HCT116 (cell line): ENCODE data around the gene PVALEF. TPM values are rescaled to one million over a fixed set of nuclear protein-coding genes. Genes with fewer than 3 reads are reported as not detected.

Source experiments
- ATAC-seq: fragments of 200-7000 bp; cut with Tn5 transposase; 2 replicates; pipeline ENCODE4 v1.9.1; 2020; ENCODE audit warnings: mild to moderate bottlenecking, moderate library complexity
- BruUV-seq: library from RNA; stranded (reverse); fragments of 400-500 nt; replicated peaks from 2 replicates; lab custom pipeline; 2021; lab: Mats Ljungman, UMichigan
- CTCF ChIA-PET: fragments of 300-600 bp; sonication (Branson Sonifier 250); formaldehyde crosslinking; loops from one replicate; lab custom pipeline; 2021; ENCODE audit warnings: antibody characterized with exemption; lab: Charles Lee
- POLR2A ChIA-PET: fragments of 300-600, 350-600 bp; sonication (Branson Sonifier 250); formaldehyde crosslinking; loops from one replicate; lab custom pipeline; 2021; ENCODE audit warnings: antibody characterized with exemption; lab: Charles Lee
- RAD21 ChIA-PET, 2 experiments: fragments of 300-600 bp; sonication (Branson Sonifier 250); formaldehyde crosslinking; loops; one replicate each; lab custom pipeline; 2023; ENCODE audit warnings: low total read pairs in 2 of 2; ENCODE audit not compliant: uncharacterized antibody in 2 of 2, unreplicated experiment in 2 of 2, low non-redundant PET in 1 of 2; lab: Charles Lee
- DNase-seq: peaks from one replicate; pipeline ENCODE4 v3.0.0-alpha.2; 2010; ENCODE audit warnings: low read depth, low spot score
- H2AFZ ChIP-seq: fragments of 200-600 bp; shearing (Covaris generic), sonication (generic); 2 replicates; pipeline ENCODE4 v1.6.1; 2017; ENCODE audit warnings: low read depth, mixed run types, mixed read lengths, antibody characterized with exemption, low read length; ENCODE audit not compliant: poor library complexity, severe bottlenecking
- H3K27ac ChIP-seq: 2 replicates; pipeline ENCODE4 v1.5.1; 2012; ENCODE audit warnings: low read depth, low read length
- H3K27me3 ChIP-seq: fragments of 200-600 bp; sonication (generic); 2 replicates; pipeline ENCODE4 v1.6.1; 2016; ENCODE audit warnings: mixed run types, low read length, mixed read lengths; ENCODE audit not compliant: insufficient read depth
- H3K36me3 ChIP-seq, 2 experiments: fragments of 200-500 bp in 1 of 2; fragments of 200-600 bp in 1 of 2; sonication (Bioruptor generic) in 1 of 2; sonication (generic) in 1 of 2; 2 replicates each; pipeline versions ENCODE4 v1.5.1 to v1.6.1; 2014 to 2016; ENCODE audit warnings: low read length in 2 of 2, inconsistent platforms in 1 of 2, mixed read lengths in 1 of 2, mixed run types in 1 of 2; ENCODE audit not compliant: insufficient read depth in 2 of 2, control insufficient read depth in 1 of 2
- H3K4me1 ChIP-seq, 2 experiments: fragments of 200-600 bp in 1 of 2; sonication (generic) in 1 of 2; 2 replicates each; pipeline versions ENCODE4 v1.5.1 to v1.6.1; 2012 to 2017; ENCODE audit warnings: low read length in 2 of 2, inconsistent platforms in 1 of 2, mild to moderate bottlenecking in 1 of 2, mixed read lengths in 1 of 2, mixed run types in 1 of 2, moderate library complexity in 1 of 2; ENCODE audit not compliant: insufficient read depth in 2 of 2, control insufficient read depth in 1 of 2
- H3K4me2 ChIP-seq: fragments of 200-600 bp; sonication (generic); 2 replicates; pipeline ENCODE4 v1.6.1; 2017; ENCODE audit warnings: mixed run types, low read length, mixed read lengths
- H3K4me3 ChIP-seq, 2 experiments: fragments of 200-600 bp in 1 of 2; sonication (generic) in 1 of 2; replicated peaks in 1 of 2; 2 replicates each; pipeline ENCODE4 v1.5.1; 2011 to 2016; ENCODE audit warnings: low read length in 2 of 2, control low read depth in 1 of 2, low read depth in 1 of 2, mild to moderate bottlenecking in 1 of 2, mixed read lengths in 1 of 2, mixed run types in 1 of 2
- H3K79me2 ChIP-seq: fragments of 200-600 bp; sonication (generic); 2 replicates; pipeline ENCODE4 v1.6.1; 2017; ENCODE audit warnings: mild to moderate bottlenecking, mixed run types, low read length, moderate library complexity, mixed read lengths; ENCODE audit not compliant: insufficient read depth
- H3K9ac ChIP-seq: fragments of 200-600 bp; sonication (generic); 2 replicates; pipeline ENCODE4 v1.6.1; 2016; ENCODE audit warnings: low read length, mixed read lengths
- H3K9me2 ChIP-seq: fragments of 200-600 bp; sonication (generic), shearing (Covaris generic); 2 replicates; pipeline ENCODE4 v1.6.1; 2017; ENCODE audit warnings: mixed run types, mild to moderate bottlenecking, moderate library complexity; ENCODE audit not compliant: insufficient read depth
- H3K9me3 ChIP-seq, 2 experiments: fragments of 200-500 bp in 1 of 2; fragments of 200-600 bp in 1 of 2; sonication (Bioruptor generic) in 1 of 2; sonication (generic) in 1 of 2; 2 replicates each; pipeline ENCODE4 v1.6.1; 2014 to 2017; ENCODE audit warnings: low read length in 2 of 2, mixed read lengths in 2 of 2, inconsistent platforms in 1 of 2, low read depth in 1 of 2, mild to moderate bottlenecking in 1 of 2, mixed run types in 1 of 2, moderate library complexity in 1 of 2; ENCODE audit not compliant: control insufficient read depth in 1 of 2, insufficient read depth in 1 of 2
- H4K20me1 ChIP-seq: fragments of 200-600 bp; sonication (generic), shearing (Covaris generic); 2 replicates; pipeline ENCODE4 v1.6.1; 2017; ENCODE audit warnings: mixed run types, mild to moderate bottlenecking, moderate library complexity; ENCODE audit not compliant: insufficient read depth
- ELF1 ChIP-seq: IDR thresholded peaks from 2 replicates; pipeline ENCODE4 v1.6.1; 2012; ENCODE audit warnings: low read depth, borderline replicate concordance
- FOSL1 ChIP-seq: IDR thresholded peaks from 2 replicates; pipeline ENCODE4 v1.6.1; 2012; ENCODE audit warnings: low read depth
- RAD21 ChIP-seq: IDR thresholded peaks from 2 replicates; pipeline ENCODE4 v1.6.1; 2012; ENCODE audit warnings: low read depth, mild to moderate bottlenecking
- REST ChIP-seq: IDR thresholded peaks from 2 replicates; pipeline ENCODE4 v1.6.1; 2012; ENCODE audit warnings: low read depth
- intact Hi-C: fragments of 100-400 bp; cut with micrococcal nuclease; formaldehyde crosslinking; loops from 2 replicates; pipeline ENCODE4 v1.10.0; 2022
- total RNA-seq: library from RNA; stranded (reverse); gene quantifications from one replicate; pipeline ENCODE4 v1.2.1, GENCODE V29; 2021; ENCODE audit not compliant: unreplicated experiment
- TF ChIP-seq, protein P1 (sequence below): IDR thresholded peaks from 2 replicates; pipeline ENCODE4 v1.6.1; 2011; ENCODE audit warnings: mild to moderate bottlenecking, low read length, moderate library complexity; ENCODE audit not compliant: insufficient replicate concordance; ENCODE audit errors: extremely low read depth

PVALEF gene
- total RNA-seq, 1 experiment from 2014 or later: not detected

DNA sequence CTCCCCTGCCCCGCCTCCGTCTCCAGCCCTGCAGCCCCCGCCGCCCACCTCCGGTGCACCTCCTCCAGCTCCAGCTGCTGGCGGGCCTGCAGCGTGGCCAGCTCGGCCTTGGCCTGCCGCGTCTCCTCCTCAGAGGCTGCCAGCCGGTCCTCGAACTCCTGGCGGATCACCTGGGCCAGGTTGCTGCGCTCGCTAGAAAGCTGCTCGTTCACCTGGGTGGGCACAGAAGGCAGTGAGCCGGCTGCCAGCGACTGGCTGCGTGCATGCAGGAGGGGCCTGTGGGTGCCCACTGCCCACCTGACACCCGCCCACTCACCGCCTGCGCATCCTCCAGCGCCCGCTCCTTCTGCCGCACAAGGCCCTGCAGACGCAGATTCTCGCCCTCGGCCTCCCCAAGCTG lies 25.3 kb downstream of the PVALEF start:
- H3K36me3 ChIP-seq: peaks cover 0 to 3% of the 10 kb centered on the region in 2 experiments; a peak in 1 of 4 replicates
- no peak for DNase-seq
- intact Hi-C loops: no loop called here
- ATAC-seq: no peak
- no peak overlapping the region for H3K4me2 ChIP-seq
- ChIA-PET POLR2A (no interaction called here), CTCF (no interaction called here), RAD21 (no interaction called here)
- H3K9me2 ChIP-seq: no peaks in the 10 kb centered on the region
- no TSS peak for BruUV-seq
- no peak overlapping the region for H3K27ac ChIP-seq
- H4K20me1 ChIP-seq: no peaks in the 10 kb centered on the region
- H3K4me1 ChIP-seq: no peaks in the 10 kb centered on the region
- H3K27me3 ChIP-seq: no peaks in the 10 kb centered on the region
- no peak overlapping the region for H3K4me3 ChIP-seq
- no peaks in the 10 kb centered on the region for H3K79me2 ChIP-seq
- H3K9ac ChIP-seq: no peak overlapping the region
- TF ChIP-seq RAD21 (no peak), ELF1 (no peak), FOSL1 (no peak), REST (no peak)
- TF ChIP-seq, protein P1, sequence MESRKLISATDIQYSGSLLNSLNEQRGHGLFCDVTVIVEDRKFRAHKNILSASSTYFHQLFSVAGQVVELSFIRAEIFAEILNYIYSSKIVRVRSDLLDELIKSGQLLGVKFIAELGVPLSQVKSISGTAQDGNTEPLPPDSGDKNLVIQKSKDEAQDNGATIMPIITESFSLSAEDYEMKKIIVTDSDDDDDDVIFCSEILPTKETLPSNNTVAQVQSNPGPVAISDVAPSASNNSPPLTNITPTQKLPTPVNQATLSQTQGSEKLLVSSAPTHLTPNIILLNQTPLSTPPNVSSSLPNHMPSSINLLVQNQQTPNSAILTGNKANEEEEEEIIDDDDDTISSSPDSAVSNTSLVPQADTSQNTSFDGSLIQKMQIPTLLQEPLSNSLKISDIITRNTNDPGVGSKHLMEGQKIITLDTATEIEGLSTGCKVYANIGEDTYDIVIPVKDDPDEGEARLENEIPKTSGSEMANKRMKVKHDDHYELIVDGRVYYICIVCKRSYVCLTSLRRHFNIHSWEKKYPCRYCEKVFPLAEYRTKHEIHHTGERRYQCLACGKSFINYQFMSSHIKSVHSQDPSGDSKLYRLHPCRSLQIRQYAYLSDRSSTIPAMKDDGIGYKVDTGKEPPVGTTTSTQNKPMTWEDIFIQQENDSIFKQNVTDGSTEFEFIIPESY: no peak
- H3K9me3 ChIP-seq: no peaks in the 10 kb centered on the region
- no peak overlapping the region for H2AFZ ChIP-seq
